Measurements from ENCODE around the gene IER2.

Gene IER2

GRCh38 chr19:13134626-13135025, 15.6 kb upstream of the IER2 start:
- H3K18ac ChIP-seq (ENCODE audit: low read length), result no peak overlapping the region
- peaks cover 34% of the 10 kb centered on the region for H3K79me2 ChIP-seq (ENCODE audit: control insufficient read depth, insufficient read depth, low read length)
- DNase-seq, result no peak
- H3K56ac ChIP-seq (ENCODE audit: low read length), result no peak overlapping the region
- H3K36me3 ChIP-seq (ENCODE audit: control insufficient read depth, insufficient read depth, low read length), result peaks cover 26% of the 10 kb centered on the region
- WGBS (ENCODE audit: extremely low coverage, insufficient coverage, low lambda C conversion rate), result no CpG with 5 or more reads among the region's 3 CpGs
- peaks cover 22% of the 10 kb centered on the region for H3K79me1 ChIP-seq (ENCODE audit: low read length)
- H3K27me3 ChIP-seq (ENCODE audit: insufficient read depth, low read length, poor library complexity), result no peaks in the 10 kb centered on the region
- H4K8ac ChIP-seq (ENCODE audit: low read depth, low read length), result no peak overlapping the region
- H3K4me2 ChIP-seq (ENCODE audit: low read length), result no peak overlapping the region
- H2BK5ac ChIP-seq (ENCODE audit: low read length), result no peak overlapping the region
- H3K23ac ChIP-seq (ENCODE audit: low read length), result no peak overlapping the region
- no peak overlapping the region for H2BK120ac ChIP-seq (ENCODE audit: low read depth, low read length)
- H4K5ac ChIP-seq (ENCODE audit: low read length), result no peak overlapping the region
- H3K9ac ChIP-seq (ENCODE audit: low read length), result no peak overlapping the region
- no peak overlapping the region for H2BK15ac ChIP-seq (replicated peaks; ENCODE audit: low read depth)
- no peak overlapping the region for H2AK5ac ChIP-seq (ENCODE audit: low read length)
- no peak overlapping the region for H3K4ac ChIP-seq (ENCODE audit: low read depth, low read length)
- no peak overlapping the region for H3K27ac ChIP-seq (ENCODE audit: low read depth, low read length)
- no peak overlapping the region for H3K4me3 ChIP-seq (ENCODE audit: low read length)
- H3K4me1 ChIP-seq (ENCODE audit: control insufficient read depth, low read depth, low read length), result no peaks in the 10 kb centered on the region

- Histone ChIP-seq H3K56ac (ENCODE audit: low read length) (no peak overlapping the region), H3K27ac (ENCODE audit: low read depth, low read length) (no peak overlapping the region), H3K4me2 (ENCODE audit: low read length) (no peak overlapping the region), H3K4me1 (ENCODE audit: control insufficient read depth, low read depth, low read length) (no peaks in the 10 kb centered on the region), H3K4me3 (ENCODE audit: low read length) (no peak overlapping the region), H4K5ac (ENCODE audit: low read length) (no peak overlapping the region), H4K8ac (ENCODE audit: low read depth, low read length) (no peak overlapping the region), H3K9ac (ENCODE audit: low read length) (no peak overlapping the region), H3K27me3 (ENCODE audit: insufficient read depth, low read length, poor library complexity) (no peaks in the 10 kb centered on the region), H2BK120ac (ENCODE audit: low read depth, low read length) (no peak overlapping the region), H2BK5ac (ENCODE audit: low read length) (no peak overlapping the region), H3K36me3 (ENCODE audit: control insufficient read depth, insufficient read depth, low read length) (peaks cover 26% of the 10 kb centered on the region), H3K18ac (ENCODE audit: low read length) (no peak overlapping the region), H3K79me1 (ENCODE audit: low read length) (peaks cover 22% of the 10 kb centered on the region), H3K79me2 (ENCODE audit: control insufficient read depth, insufficient read depth, low read length) (peaks cover 28% of the 10 kb centered on the region), H2BK15ac (replicated peaks; ENCODE audit: low read depth) (no peak overlapping the region), H3K23ac (ENCODE audit: low read length) (no peak overlapping the region), H3K4ac (ENCODE audit: low read depth, low read length) (no peak overlapping the region), H2AK5ac (ENCODE audit: low read length) (no peak overlapping the region)
- DNase-seq, result no peak
- no CpG with 5 or more reads among the region's 60 CpGs for WGBS (ENCODE audit: extremely low coverage, insufficient coverage, low lambda C conversion rate)
Measured at GRCh38 chr19:13135068-13136062, 14.8 kb upstream of the IER2 start.

- H2BK5ac ChIP-seq (ENCODE audit: low read length), result no peak overlapping the region
- H2AK5ac ChIP-seq (ENCODE audit: low read length), result no peak overlapping the region
- no peak overlapping the region for H3K4ac ChIP-seq (ENCODE audit: low read depth, low read length)
- H3K4me1 ChIP-seq (ENCODE audit: control insufficient read depth, low read depth, low read length), result no peaks in the 10 kb centered on the region
- H3K4me3 ChIP-seq (ENCODE audit: low read length), result no peak overlapping the region
- H3K23ac ChIP-seq (ENCODE audit: low read length), result no peak overlapping the region
- peaks cover 16% of the 10 kb centered on the region for H3K79me2 ChIP-seq (ENCODE audit: control insufficient read depth, insufficient read depth, low read length)
- no peak for DNase-seq
- no peak overlapping the region for H3K18ac ChIP-seq (ENCODE audit: low read length)
- peaks cover 15% of the 10 kb centered on the region for H3K79me1 ChIP-seq (ENCODE audit: low read length)
- H3K27me3 ChIP-seq (ENCODE audit: insufficient read depth, low read length, poor library complexity), result no peaks in the 10 kb centered on the region
- H4K5ac ChIP-seq (ENCODE audit: low read length), result no peak overlapping the region
- H3K36me3 ChIP-seq (ENCODE audit: control insufficient read depth, insufficient read depth, low read length), result peaks cover 24% of the 10 kb centered on the region
- H2BK15ac ChIP-seq (replicated peaks; ENCODE audit: low read depth), result no peak overlapping the region
- H3K56ac ChIP-seq (ENCODE audit: low read length), result no peak overlapping the region
- no peak overlapping the region for H3K9ac ChIP-seq (ENCODE audit: low read length)
- no peak overlapping the region for H3K4me2 ChIP-seq (ENCODE audit: low read length)
- H4K8ac ChIP-seq (ENCODE audit: low read depth, low read length), result no peak overlapping the region
- WGBS (ENCODE audit: extremely low coverage, insufficient coverage, low lambda C conversion rate), result no CpG with 5 or more reads among the region's 28 CpGs
- no peak overlapping the region for H2BK120ac ChIP-seq (ENCODE audit: low read depth, low read length)
- H3K27ac ChIP-seq (ENCODE audit: low read depth, low read length), result no peak overlapping the region
Measured at GRCh38 chr19:13137290-13137794, 12.9 kb upstream of the IER2 start.

GRCh38 chr19:13138171-13138915, 11.9 kb upstream of the IER2 start:
- H3K27ac ChIP-seq (ENCODE audit: low read depth, low read length), result no peak overlapping the region
- WGBS (ENCODE audit: extremely low coverage, insufficient coverage, low lambda C conversion rate), result no CpG with 5 or more reads among the region's 40 CpGs

GRCh38 chr19:13138916-13139198, 11.4 kb upstream of the IER2 start:
- H2AK5ac ChIP-seq (ENCODE audit: low read length), result no peak overlapping the region
- H3K4me3 ChIP-seq (ENCODE audit: low read length), result no peak overlapping the region
- H3K4me1 ChIP-seq (ENCODE audit: control insufficient read depth, low read depth, low read length), result no peaks in the 10 kb centered on the region
- no peak overlapping the region for H3K9ac ChIP-seq (ENCODE audit: low read length)
- peaks cover 9% of the 10 kb centered on the region for H3K79me2 ChIP-seq (ENCODE audit: control insufficient read depth, insufficient read depth, low read length)
- no peaks in the 10 kb centered on the region for H3K27me3 ChIP-seq (ENCODE audit: insufficient read depth, low read length, poor library complexity)
- H3K18ac ChIP-seq (ENCODE audit: low read length), result no peak overlapping the region
- H4K8ac ChIP-seq (ENCODE audit: low read depth, low read length), result no peak overlapping the region
- peaks cover 24% of the 10 kb centered on the region for H3K36me3 ChIP-seq (ENCODE audit: control insufficient read depth, insufficient read depth, low read length)
- H3K4ac ChIP-seq (ENCODE audit: low read depth, low read length), result no peak overlapping the region
- H3K56ac ChIP-seq (ENCODE audit: low read length), result no peak overlapping the region
- H2BK5ac ChIP-seq (ENCODE audit: low read length), result no peak overlapping the region
- peaks cover 3% of the 10 kb centered on the region for H3K79me1 ChIP-seq (ENCODE audit: low read length)
- no peak for DNase-seq
- no peak overlapping the region for H3K23ac ChIP-seq (ENCODE audit: low read length)
- no CpG with 5 or more reads among the region's 10 CpGs for WGBS (ENCODE audit: extremely low coverage, insufficient coverage, low lambda C conversion rate)
- no peak overlapping the region for H4K5ac ChIP-seq (ENCODE audit: low read length)
- no peak overlapping the region for H3K27ac ChIP-seq (ENCODE audit: low read depth, low read length)
- no peak overlapping the region for H2BK15ac ChIP-seq (replicated peaks; ENCODE audit: low read depth)
- H2BK120ac ChIP-seq (ENCODE audit: low read depth, low read length), result no peak overlapping the region
- no peak overlapping the region for H3K4me2 ChIP-seq (ENCODE audit: low read length)

More at GRCh38 chr19:13138171-13138915, 11.9 kb upstream of the IER2 start:
- no peak overlapping the region for H3K23ac ChIP-seq (ENCODE audit: low read length)
- no peak overlapping the region for H4K5ac ChIP-seq (ENCODE audit: low read length)
- peaks cover 24% of the 10 kb centered on the region for H3K36me3 ChIP-seq (ENCODE audit: control insufficient read depth, insufficient read depth, low read length)
- no peak overlapping the region for H2BK15ac ChIP-seq (replicated peaks; ENCODE audit: low read depth)
- no peaks in the 10 kb centered on the region for H3K4me1 ChIP-seq (ENCODE audit: control insufficient read depth, low read depth, low read length)
- no peak overlapping the region for H3K4ac ChIP-seq (ENCODE audit: low read depth, low read length)
- H3K9ac ChIP-seq (ENCODE audit: low read length), result no peak overlapping the region
- no peak overlapping the region for H3K56ac ChIP-seq (ENCODE audit: low read length)
- H2BK120ac ChIP-seq (ENCODE audit: low read depth, low read length), result no peak overlapping the region
- no peak overlapping the region for H3K4me2 ChIP-seq (ENCODE audit: low read length)
- H3K4me3 ChIP-seq (ENCODE audit: low read length), result no peak overlapping the region
- no peak for DNase-seq
- no peak overlapping the region for H2AK5ac ChIP-seq (ENCODE audit: low read length)
- no peak overlapping the region for H4K8ac ChIP-seq (ENCODE audit: low read depth, low read length)
- H2BK5ac ChIP-seq (ENCODE audit: low read length), result no peak overlapping the region
- H3K27me3 ChIP-seq (ENCODE audit: insufficient read depth, low read length, poor library complexity), result no peaks in the 10 kb centered on the region
- peaks cover 9% of the 10 kb centered on the region for H3K79me2 ChIP-seq (ENCODE audit: control insufficient read depth, insufficient read depth, low read length)
- H3K79me1 ChIP-seq (ENCODE audit: low read length), result peaks cover 8% of the 10 kb centered on the region
- no peak overlapping the region for H3K18ac ChIP-seq (ENCODE audit: low read length)
